GM21526 (cell line): ENCODE measurements around the gene TMEM178A.
"Not testable (repeated sequence)": the region's sequence is repeated elsewhere in the genome, so short reads cannot be mapped to it uniquely, and the experiment has no call there.

Experiments
- ATAC-seq: cut with Tn5 transposase; IDR thresholded peaks from one replicate; pipeline ENCODE4 v1.9.1; 2021; ENCODE audit warnings: moderate library complexity; ENCODE audit not compliant: unreplicated experiment, low FRiP score

Gene TMEM178A

GRCh38 chr2:39647104-39647765, 18.5 kb upstream of the TMEM178A start:
- ATAC-seq = no peak

GRCh38 chr2:39648580-39648979, 17.1 kb upstream of the TMEM178A start:
- no peak for ATAC-seq

GRCh38 chr2:39649511-39649910, 16.2 kb upstream of the TMEM178A start:
- no peak for ATAC-seq

GRCh38 chr2:39650468-39650867, 15.2 kb upstream of the TMEM178A start:
- ATAC-seq = no peak

- ATAC-seq = not testable (repeated sequence)
These were observed 9.5 kb upstream of the TMEM178A start for GRCh38 chr2:39656215-39656614.

- no peak for ATAC-seq
These were observed 8.3 kb upstream of the TMEM178A start for GRCh38 chr2:39657287-39657937.

GRCh38 chr2:39658371-39658770, 7.3 kb upstream of the TMEM178A start:
- no peak for ATAC-seq

GRCh38 chr2:39659765-39660611, 5.7 kb upstream of the TMEM178A start:
- no peak for ATAC-seq

GRCh38 chr2:39660612-39661236, 5.0 kb upstream of the TMEM178A start:
- no peak for ATAC-seq

- no peak for ATAC-seq
These were observed 3.9 kb upstream of the TMEM178A start for GRCh38 chr2:39661826-39662225.

- ATAC-seq = no peak
These were observed 2.4 kb upstream of the TMEM178A start for GRCh38 chr2:39663187-39663930.

- ATAC-seq = no peak
These were observed 1.4 kb upstream of the TMEM178A start for GRCh38 chr2:39664232-39664887.

- no peak for ATAC-seq
These were observed 677 bp upstream of the TMEM178A start for GRCh38 chr2:39664888-39665591.

- no peak for ATAC-seq
These were observed 879 bp downstream of the TMEM178A start for GRCh38 chr2:39666491-39667101.

GRCh38 chr2:39667104-39667885, 1.6 kb downstream of the TMEM178A start:
- ATAC-seq = no peak

- ATAC-seq = no peak
These were observed 2.2 kb downstream of the TMEM178A start for GRCh38 chr2:39667886-39668276.

- ATAC-seq = no peak
These were observed 2.9 kb downstream of the TMEM178A start for GRCh38 chr2:39668576-39669080.

GRCh38 chr2:39671604-39672003, 5.9 kb downstream of the TMEM178A start:
- no peak for ATAC-seq
